Neuronal stem cell (in vitro differentiated cells): ENCODE results near the gene AP3M1.
A peak's percentile ranks its signal among the peaks of the same experiment; 100 is the strongest.

ENCODE experiments used
- DNase-seq: peaks from one replicate; pipeline ENCODE4 v3.0.0-alpha.2; 2013; ENCODE audit warnings: low spot score
- H2AFZ ChIP-seq: one replicate; pipeline ENCODE4 v1.6.1; 2013; ENCODE audit warnings: mild to moderate bottlenecking, low read length, inconsistent platforms
- H2AK5ac ChIP-seq: 2 replicates; pipeline ENCODE4 v1.6.1; 2013; ENCODE audit warnings: low read depth, mild to moderate bottlenecking, inconsistent platforms, low read length, moderate library complexity, mixed read lengths
- H2BK120ac ChIP-seq: 2 replicates; pipeline ENCODE4 v1.6.1; 2013; ENCODE audit warnings: low read depth, mild to moderate bottlenecking, inconsistent platforms, low read length, moderate library complexity, mixed read lengths
- H2BK12ac ChIP-seq: one replicate; pipeline ENCODE4 v1.6.1; 2013; ENCODE audit warnings: low read length, inconsistent platforms
- H2BK15ac ChIP-seq: 2 replicates; pipeline ENCODE4 v1.6.1; 2013; ENCODE audit warnings: mild to moderate bottlenecking, low read length, inconsistent platforms, mixed read lengths
- H2BK5ac ChIP-seq: one replicate; pipeline ENCODE4 v1.6.1; 2013; ENCODE audit warnings: inconsistent platforms, mild to moderate bottlenecking, low read length, moderate library complexity
- H3K14ac ChIP-seq: one replicate; pipeline ENCODE4 v1.6.1; 2013; ENCODE audit warnings: low read length, inconsistent platforms
- H3K18ac ChIP-seq: 2 replicates; pipeline ENCODE4 v1.6.1; 2013; ENCODE audit warnings: low read length, inconsistent platforms
- H3K23ac ChIP-seq: 2 replicates; pipeline ENCODE4 v1.6.1; 2013; ENCODE audit warnings: low read depth, mild to moderate bottlenecking, mixed read lengths, low read length, inconsistent platforms; ENCODE audit not compliant: poor library complexity
- H3K27ac ChIP-seq: replicated peaks from 3 replicates; pipeline ENCODE4 v1.5.1; 2013; ENCODE audit warnings: low read length, inconsistent platforms
- H3K27me3 ChIP-seq, 3 experiments: 2 replicates each; pipeline ENCODE4 v1.6.1; 2013; ENCODE audit warnings: low read length in 3 of 3, mild to moderate bottlenecking in 2 of 3, inconsistent platforms in 1 of 3, low read depth in 1 of 3, mixed read lengths in 1 of 3, moderate library complexity in 1 of 3; ENCODE audit not compliant: control insufficient read depth in 3 of 3, insufficient read depth in 3 of 3
- H3K36me3 ChIP-seq, 2 donors: replicated peaks in 1 of 2; 2 replicates each; pipeline ENCODE4 v1.6.1; 2013; ENCODE audit warnings: low read length in 2 of 2; ENCODE audit not compliant: control insufficient read depth in 2 of 2, insufficient read depth in 2 of 2
- H3K4ac ChIP-seq: 2 replicates; pipeline ENCODE4 v1.6.1; 2013; ENCODE audit warnings: inconsistent platforms, mild to moderate bottlenecking, low read length, moderate library complexity
- H3K4me1 ChIP-seq, 2 donors: 1 replicate in 1 of 2; 2 replicates in 1 of 2; pipeline ENCODE4 v1.6.1; 2013; ENCODE audit warnings: low read length in 2 of 2, low read depth in 1 of 2; ENCODE audit not compliant: control insufficient read depth in 2 of 2, insufficient read depth in 1 of 2
- H3K4me2 ChIP-seq: one replicate; pipeline ENCODE4 v1.6.1; 2013; ENCODE audit warnings: mild to moderate bottlenecking, low read length, inconsistent platforms; ENCODE audit not compliant: insufficient read depth, poor library complexity, severe bottlenecking
- H3K4me3 ChIP-seq, 2 donors: 2 replicates each; pipeline ENCODE4 v1.5.1; 2013; ENCODE audit warnings: low read length in 2 of 2, mild to moderate bottlenecking in 2 of 2, inconsistent platforms in 1 of 2, moderate library complexity in 1 of 2
- H3K79me1 ChIP-seq: one replicate; pipeline ENCODE4 v1.6.1; 2013; ENCODE audit warnings: low read depth, mild to moderate bottlenecking, inconsistent platforms, low read length, moderate library complexity
- H3K9ac ChIP-seq: one replicate; pipeline ENCODE4 v1.6.1; 2013; ENCODE audit warnings: mild to moderate bottlenecking, low read depth, low read length, inconsistent platforms; ENCODE audit not compliant: poor library complexity
- H3K9me3 ChIP-seq, 2 donors: replicated peaks in 1 of 2; 2 replicates each; pipeline versions ENCODE3 to v1.6.1; 2013; ENCODE audit warnings: low read length in 2 of 2, mild to moderate bottlenecking in 2 of 2, inconsistent platforms in 1 of 2, low read depth in 1 of 2, mixed read lengths in 1 of 2, moderate library complexity in 1 of 2; ENCODE audit not compliant: control insufficient read depth in 2 of 2, insufficient read depth in 1 of 2
- H4K8ac ChIP-seq: one replicate; pipeline ENCODE4 v1.6.1; 2013; ENCODE audit warnings: low read depth, mild to moderate bottlenecking, inconsistent platforms, low read length, moderate library complexity
- H4K91ac ChIP-seq: one replicate; pipeline ENCODE4 v1.6.1; 2013; ENCODE audit warnings: low read length, low read depth, mild to moderate bottlenecking, inconsistent platforms; ENCODE audit not compliant: poor library complexity
- WGBS, 2 donors: extraction: QIAGEN DNeasy Blood & Tissue Kit; methylation state at CpG; one replicate each; pipeline ENCODE4 v1.1.7; 2013; ENCODE audit warnings: missing lambda C conversion rate in 2 of 2, mixed read lengths in 1 of 2; ENCODE audit not compliant: insufficient read length in 2 of 2, insufficient replicate concordance in 1 of 2; ENCODE audit errors: extremely low coverage in 2 of 2; 5-methylcytosine and 5-hydroxymethylcytosine counted together

AP3M1 gene

GRCh38 chr10:74097776-74098175 lies 52.9 kb downstream of the AP3M1 start:
- no peak overlapping the region for H2BK12ac ChIP-seq
- no peak overlapping the region for H3K9ac ChIP-seq
- H3K27ac ChIP-seq: no peak overlapping the region
- H2BK5ac ChIP-seq: no peak overlapping the region
- H2BK15ac ChIP-seq: no peak overlapping the region
- H3K14ac ChIP-seq: no peak overlapping the region
- H3K4me2 ChIP-seq: no peak overlapping the region
- H2AK5ac ChIP-seq: no peak overlapping the region
- H3K18ac ChIP-seq: no peak overlapping the region
- H3K36me3 ChIP-seq: peaks cover 47 to 98% of the 10 kb centered on the region in 2 donors
- DNase-seq: no peak
- no peaks in the 10 kb centered on the region for H3K79me1 ChIP-seq
- peak overlapping the region in 1 of 2 donors; percentile 35 for H3K4me3 ChIP-seq
- no peak overlapping the region for H4K8ac ChIP-seq
- H3K4me1 ChIP-seq: no peaks in the 10 kb centered on the region
- no peak overlapping the region for H3K23ac ChIP-seq
- no peak overlapping the region for H4K91ac ChIP-seq
- H2BK120ac ChIP-seq: no peak overlapping the region
- H2AFZ ChIP-seq: no peak overlapping the region
- H3K9me3 ChIP-seq: no peaks in the 10 kb centered on the region
- WGBS, 2 donors: no CpG with 5 or more reads among the region's 9 CpGs
- H3K4ac ChIP-seq: no peak overlapping the region
- H3K27me3 ChIP-seq: no peaks in the 10 kb centered on the region

DNA sequence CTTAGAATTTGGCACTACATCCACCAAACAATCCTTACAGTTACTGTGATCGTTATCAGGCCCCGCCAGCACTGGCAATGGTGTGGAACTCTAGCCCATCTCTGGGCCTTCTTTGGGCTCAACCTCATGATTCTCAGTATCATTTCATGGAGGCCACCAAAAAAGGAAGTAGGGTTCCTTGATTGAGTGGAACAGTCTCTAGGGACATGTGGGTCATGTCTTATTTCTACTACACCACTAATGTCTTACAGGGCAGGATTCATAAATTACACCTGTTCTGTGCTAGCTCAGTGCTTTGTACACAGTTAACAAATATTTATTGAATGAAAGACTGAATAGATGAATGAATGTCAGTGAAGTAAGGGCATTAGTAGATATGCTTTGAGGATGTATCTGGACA lies 53.9 kb downstream of the AP3M1 start:
- Histone ChIP-seq H2BK15ac (no peak overlapping the region), H3K4ac (no peak overlapping the region), H2AK5ac (no peak overlapping the region), H3K23ac (no peak overlapping the region), H3K9ac (no peak overlapping the region), H4K8ac (no peak overlapping the region), H3K4me2 (no peak overlapping the region), H4K91ac (no peak overlapping the region), H2AFZ (no peak overlapping the region), H3K27me3 (no peaks in the 10 kb centered on the region), H2BK12ac (no peak overlapping the region), H3K4me1 (no peaks in the 10 kb centered on the region), H2BK120ac (no peak overlapping the region), H3K27ac (no peak overlapping the region), H2BK5ac (no peak overlapping the region), H3K79me1 (no peaks in the 10 kb centered on the region), H3K4me3 (no peak overlapping the region), H3K36me3 (peaks cover 51 to 97% of the 10 kb centered on the region in 2 donors), H3K18ac (no peak overlapping the region), H3K9me3 (no peaks in the 10 kb centered on the region), H3K14ac (no peak overlapping the region)
- WGBS, 2 donors: no CpG with 5 or more reads among the region's 2 CpGs
- no peak for DNase-seq

- Histone ChIP-seq H3K18ac (no peak overlapping the region), H2AK5ac (no peak overlapping the region), H3K14ac (no peak overlapping the region), H3K36me3 (peaks cover 42 to 98% of the 10 kb centered on the region in 2 donors), H4K91ac (no peak overlapping the region), H3K4me1 (no peaks in the 10 kb centered on the region), H2BK12ac (no peak overlapping the region), H2BK15ac (no peak overlapping the region), H3K9ac (no peak overlapping the region), H2BK120ac (no peak overlapping the region), H3K79me1 (no peaks in the 10 kb centered on the region), H2AFZ (no peak overlapping the region), H3K27me3 (no peaks in the 10 kb centered on the region), H3K23ac (no peak overlapping the region), H4K8ac (no peak overlapping the region), H3K4me2 (no peak overlapping the region), H3K4me3 (no peak overlapping the region), H3K9me3 (no peaks in the 10 kb centered on the region), H3K27ac (no peak overlapping the region), H3K4ac (no peak overlapping the region), H2BK5ac (no peak overlapping the region)
- no CpG with 5 or more reads among the region's 7 CpGs for WGBS, 2 donors
- DNase-seq: no peak
These were observed 56.4 kb downstream of the AP3M1 start for GRCh38 chr10:74094231-74094630.

DNA sequence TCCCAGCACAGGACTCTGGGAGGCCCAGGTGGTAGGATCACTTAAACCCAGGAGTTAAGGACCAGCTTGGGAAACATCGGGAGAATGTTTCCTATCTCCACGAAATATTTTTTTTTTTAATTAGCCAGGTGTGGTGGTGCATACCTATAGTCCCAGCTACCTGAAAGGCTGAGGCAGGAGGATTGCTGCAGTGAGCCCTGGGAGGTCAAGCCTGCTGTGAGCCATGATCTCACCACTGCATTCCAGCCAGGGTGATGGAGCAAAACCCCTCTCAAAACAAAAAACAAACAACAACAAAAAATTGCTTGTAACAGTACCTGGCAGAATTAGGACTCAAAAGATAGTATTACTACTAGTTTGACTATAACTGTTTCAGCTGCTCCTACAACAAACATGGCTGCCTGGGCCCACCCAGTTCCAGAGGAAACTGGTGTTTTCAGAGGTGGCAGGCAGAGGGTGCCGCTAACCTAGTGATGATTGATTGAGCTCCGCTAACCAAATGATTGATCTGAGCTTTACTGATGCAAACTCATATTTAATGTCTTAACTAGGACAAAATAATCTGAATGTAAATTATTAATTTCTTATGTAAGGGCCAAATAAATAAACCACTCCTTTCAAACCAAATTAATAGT lies 57.0 kb downstream of the AP3M1 start:
- Histone ChIP-seq H3K4ac (no peak overlapping the region), H3K9ac (no peak overlapping the region)

More for the DNA sequence above, 57.0 kb downstream of the AP3M1 start:
- no peak for DNase-seq
- Histone ChIP-seq H2AK5ac (no peak overlapping the region), H2BK5ac (no peak overlapping the region), H3K27me3 (no peaks in the 10 kb centered on the region), H3K27ac (no peak overlapping the region), H2AFZ (no peak overlapping the region), H4K91ac (no peak overlapping the region), H2BK12ac (no peak overlapping the region), H3K9me3 (no peaks in the 10 kb centered on the region), H3K23ac (no peak overlapping the region), H3K4me3 (no peak overlapping the region), H3K36me3 (peaks cover 41 to 98% of the 10 kb centered on the region in 2 donors), H4K8ac (no peak overlapping the region), H3K4me1 (no peaks in the 10 kb centered on the region), H2BK15ac (no peak overlapping the region), H3K79me1 (no peaks in the 10 kb centered on the region), H3K14ac (no peak overlapping the region), H3K18ac (no peak overlapping the region), H2BK120ac (no peak overlapping the region), H3K4me2 (no peak overlapping the region)
- WGBS, 2 donors: no CpG with 5 or more reads among the region's 4 CpGs
